ENCODE results near the gene PID1.

DNA sequence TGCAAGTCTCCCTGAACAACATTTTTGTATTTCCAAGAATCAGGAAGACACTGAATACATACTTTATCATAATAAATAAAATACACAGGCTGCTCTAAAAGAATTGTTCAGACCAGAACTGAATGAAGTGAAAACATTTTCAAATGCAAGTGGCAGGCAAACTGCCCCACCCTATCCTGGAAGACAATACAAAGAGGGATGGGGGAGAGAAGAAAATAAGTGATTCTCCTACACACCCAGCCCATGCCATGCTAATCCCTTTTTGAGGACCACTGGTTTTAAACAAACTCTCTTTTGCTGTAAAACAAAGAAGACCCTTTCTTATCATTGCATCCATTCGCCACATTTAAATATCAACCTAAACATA lies 95.6 kb downstream of the PID1 start:
- TF ChIP-seq, protein P1, sequence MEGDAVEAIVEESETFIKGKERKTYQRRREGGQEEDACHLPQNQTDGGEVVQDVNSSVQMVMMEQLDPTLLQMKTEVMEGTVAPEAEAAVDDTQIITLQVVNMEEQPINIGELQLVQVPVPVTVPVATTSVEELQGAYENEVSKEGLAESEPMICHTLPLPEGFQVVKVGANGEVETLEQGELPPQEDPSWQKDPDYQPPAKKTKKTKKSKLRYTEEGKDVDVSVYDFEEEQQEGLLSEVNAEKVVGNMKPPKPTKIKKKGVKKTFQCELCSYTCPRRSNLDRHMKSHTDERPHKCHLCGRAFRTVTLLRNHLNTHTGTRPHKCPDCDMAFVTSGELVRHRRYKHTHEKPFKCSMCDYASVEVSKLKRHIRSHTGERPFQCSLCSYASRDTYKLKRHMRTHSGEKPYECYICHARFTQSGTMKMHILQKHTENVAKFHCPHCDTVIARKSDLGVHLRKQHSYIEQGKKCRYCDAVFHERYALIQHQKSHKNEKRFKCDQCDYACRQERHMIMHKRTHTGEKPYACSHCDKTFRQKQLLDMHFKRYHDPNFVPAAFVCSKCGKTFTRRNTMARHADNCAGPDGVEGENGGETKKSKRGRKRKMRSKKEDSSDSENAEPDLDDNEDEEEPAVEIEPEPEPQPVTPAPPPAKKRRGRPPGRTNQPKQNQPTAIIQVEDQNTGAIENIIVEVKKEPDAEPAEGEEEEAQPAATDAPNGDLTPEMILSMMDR (IDR thresholded peaks at IDR 0.05) = no peak
- TF ChIP-seq EZH2 (IDR thresholded peaks at IDR 0.05; ENCODE audit: borderline replicate concordance, insufficient read depth, low read depth, low read length, poor library complexity, severe bottlenecking) = no peak
